ENCODE measurements around the gene GNL1.

DNA sequence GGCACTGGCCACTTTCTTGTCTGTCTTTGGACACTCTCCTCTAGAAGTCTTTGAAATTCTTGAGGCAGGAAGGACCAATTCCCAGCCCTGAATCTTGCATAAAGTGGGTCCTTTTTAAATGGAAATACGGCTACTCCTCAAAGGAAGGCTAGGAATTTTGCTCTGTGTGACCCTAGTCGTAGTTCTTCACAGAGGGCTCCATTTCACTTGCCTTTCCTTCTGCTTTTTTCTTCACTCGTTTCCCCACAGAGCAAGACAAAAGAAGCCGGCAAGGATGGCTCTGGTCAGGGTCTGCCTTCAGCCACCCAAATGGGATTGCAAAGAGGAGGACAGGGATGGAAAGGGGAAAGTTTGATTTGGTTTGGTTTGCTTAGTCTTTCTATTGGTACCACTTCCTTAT lies 41.2 kb downstream of the GNL1 start:
- no peak for TF ChIP-seq NFRKB (IDR thresholded peaks at IDR 0.05)
- TF ChIP-seq TARDBP (IDR thresholded peaks at IDR 0.05): no peak
- TF ChIP-seq ZNF384 (IDR thresholded peaks at IDR 0.05): no peak
- no peak for TF ChIP-seq FOXA1 (IDR thresholded peaks at IDR 0.05)
- TF ChIP-seq SUZ12 (IDR thresholded peaks at IDR 0.05): no peak
- TF ChIP-seq FOXM1 (IDR thresholded peaks at IDR 0.05; ENCODE audit: borderline replicate concordance): no peak
- TF ChIP-seq BHLHE40 (IDR thresholded peaks at IDR 0.05; ENCODE audit: borderline replicate concordance): no peak
- no peak for TF ChIP-seq ELF4 (IDR thresholded peaks at IDR 0.05)
- no peak for TF ChIP-seq SP1 (IDR thresholded peaks at IDR 0.05)
- no peak for TF ChIP-seq LEF1 (IDR thresholded peaks at IDR 0.05; ENCODE audit: borderline replicate concordance)
- no peak for TF ChIP-seq CTBP1 (IDR thresholded peaks at IDR 0.05; ENCODE audit: borderline replicate concordance)
- no peak for TF ChIP-seq L3MBTL2 (conservative IDR thresholded peaks at IDR 0.05)
